ENCODE results near the gene UBE2G2.

The UBE2G2 gene

GRCh38 chr21:44849616-44850130 is 48.1 kb upstream of the UBE2G2 start:
- Histone ChIP-seq H2AFZ (ENCODE audit: low read length) (no peak overlapping the region), H2BK15ac (ENCODE audit: low read length) (no peak overlapping the region), H3K27ac (replicated peaks; ENCODE audit: low read length) (no peak overlapping the region), H3K18ac (ENCODE audit: low read length) (no peak overlapping the region), H3K27me3 (ENCODE audit: control insufficient read depth in 3 of 3, insufficient read depth in 3 of 3, low read depth in 1 of 3, low read length in 3 of 3) (no peaks in the 10 kb centered on the region), H3K36me3 (replicated peaks in 1 of 2; ENCODE audit: control insufficient read depth in 2 of 2, insufficient read depth in 2 of 2, low read length in 2 of 2) (peaks cover 37 to 57% of the 10 kb centered on the region in 2 donors), H2AK5ac (ENCODE audit: low read depth, low read length) (no peak overlapping the region), H3K9me3 (replicated peaks in 1 of 2; ENCODE audit: control insufficient read depth in 2 of 2, insufficient read depth in 1 of 2, low read depth in 1 of 2, low read length in 2 of 2) (no peaks in the 10 kb centered on the region), H3K9ac (ENCODE audit: low read depth, low read length, poor library complexity) (no peak overlapping the region), H2BK5ac (ENCODE audit: low read length) (no peak overlapping the region), H4K91ac (ENCODE audit: low read depth, low read length, poor library complexity) (no peak overlapping the region), H2BK12ac (ENCODE audit: low read length) (no peak overlapping the region), H4K8ac (ENCODE audit: low read depth, low read length) (no peak overlapping the region), H3K4ac (ENCODE audit: low read length) (no peak overlapping the region), H3K4me2 (ENCODE audit: insufficient read depth, low read length, poor library complexity, severe bottlenecking) (no peak overlapping the region), H3K4me3 (ENCODE audit: low read length in 2 of 2) (no peak overlapping the region), H2BK120ac (ENCODE audit: low read depth, low read length) (no peak overlapping the region), H3K14ac (ENCODE audit: low read length) (no peak overlapping the region), H3K4me1 (ENCODE audit: control insufficient read depth in 2 of 2, insufficient read depth in 1 of 2, low read depth in 1 of 2, low read length in 2 of 2) (peaks cover 0 to 7% of the 10 kb centered on the region in 2 donors), H3K23ac (ENCODE audit: low read depth, low read length, poor library complexity) (no peak overlapping the region), H3K79me1 (ENCODE audit: low read depth, low read length) (peaks cover 8% of the 10 kb centered on the region)
- no CpG with 5 or more reads among the region's 12 CpGs for WGBS, 2 donors (ENCODE audit: extremely low coverage in 2 of 2, insufficient read length in 2 of 2, insufficient replicate concordance in 1 of 2)
- DNase-seq (ENCODE audit: low spot score), result no peak

GRCh38 chr21:44848821-44849521 is 47.4 kb upstream of the UBE2G2 start:
- Histone ChIP-seq H3K18ac (ENCODE audit: low read length) (peak overlapping the region; percentile 0), H3K4me2 (ENCODE audit: insufficient read depth, low read length, poor library complexity, severe bottlenecking) (no peak overlapping the region), H2BK120ac (ENCODE audit: low read depth, low read length) (no peak overlapping the region), H3K36me3 (replicated peaks in 1 of 2; ENCODE audit: control insufficient read depth in 2 of 2, insufficient read depth in 2 of 2, low read length in 2 of 2) (peaks cover 32 to 50% of the 10 kb centered on the region in 2 donors), H2BK15ac (ENCODE audit: low read length) (no peak overlapping the region), H3K27ac (replicated peaks; ENCODE audit: low read length) (no peak overlapping the region), H4K91ac (ENCODE audit: low read depth, low read length, poor library complexity) (no peak overlapping the region), H2BK5ac (ENCODE audit: low read length) (no peak overlapping the region), H3K4ac (ENCODE audit: low read length) (no peak overlapping the region), H2AK5ac (ENCODE audit: low read depth, low read length) (no peak overlapping the region), H3K23ac (ENCODE audit: low read depth, low read length, poor library complexity) (peak overlapping the region; percentile 96), H3K79me1 (ENCODE audit: low read depth, low read length) (peaks cover 8% of the 10 kb centered on the region), H3K9me3 (replicated peaks in 1 of 2; ENCODE audit: control insufficient read depth in 2 of 2, insufficient read depth in 1 of 2, low read depth in 1 of 2, low read length in 2 of 2) (no peaks in the 10 kb centered on the region), H4K8ac (ENCODE audit: low read depth, low read length) (no peak overlapping the region), H3K9ac (ENCODE audit: low read depth, low read length, poor library complexity) (peak overlapping the region; percentile 24), H3K14ac (ENCODE audit: low read length) (no peak overlapping the region), H2AFZ (ENCODE audit: low read length) (no peak overlapping the region), H3K4me3 (ENCODE audit: low read length in 2 of 2) (no peak overlapping the region), H3K4me1 (ENCODE audit: control insufficient read depth in 2 of 2, insufficient read depth in 1 of 2, low read depth in 1 of 2, low read length in 2 of 2) (peaks cover 0 to 9% of the 10 kb centered on the region in 2 donors), H3K27me3 (ENCODE audit: control insufficient read depth in 3 of 3, insufficient read depth in 3 of 3, low read depth in 1 of 3, low read length in 3 of 3) (no peaks in the 10 kb centered on the region), H2BK12ac (ENCODE audit: low read length) (no peak overlapping the region)
- no peak for DNase-seq (ENCODE audit: low spot score)
- no CpG with 5 or more reads among the region's 36 CpGs for WGBS, 2 donors (ENCODE audit: extremely low coverage in 2 of 2, insufficient read length in 2 of 2, insufficient replicate concordance in 1 of 2)

- no peak overlapping the region for H2AFZ ChIP-seq (ENCODE audit: low read length)
- peak overlapping the region; percentile 15 for H3K18ac ChIP-seq (ENCODE audit: low read length)
- no peaks in the 10 kb centered on the region for H3K27me3 ChIP-seq (ENCODE audit: control insufficient read depth in 3 of 3, insufficient read depth in 3 of 3, low read depth in 1 of 3, low read length in 3 of 3)
- no peak overlapping the region for H3K14ac ChIP-seq (ENCODE audit: low read length)
- no peak overlapping the region for H2BK5ac ChIP-seq (ENCODE audit: low read length)
- H3K36me3 ChIP-seq (replicated peaks in 1 of 2; ENCODE audit: control insufficient read depth in 2 of 2, insufficient read depth in 2 of 2, low read length in 2 of 2), result peaks cover 24 to 38% of the 10 kb centered on the region in 2 donors
- H3K4ac ChIP-seq (ENCODE audit: low read length), result no peak overlapping the region
- no peak overlapping the region for H2BK12ac ChIP-seq (ENCODE audit: low read length)
- H4K8ac ChIP-seq (ENCODE audit: low read depth, low read length), result no peak overlapping the region
- no peak overlapping the region for H3K27ac ChIP-seq (replicated peaks; ENCODE audit: low read length)
- H2BK15ac ChIP-seq (ENCODE audit: low read length), result no peak overlapping the region
- no peak overlapping the region for H3K4me3 ChIP-seq (ENCODE audit: low read length in 2 of 2)
- peak overlapping the region; percentile 26 for H4K91ac ChIP-seq (ENCODE audit: low read depth, low read length, poor library complexity)
- no peak overlapping the region for H3K4me2 ChIP-seq (ENCODE audit: insufficient read depth, low read length, poor library complexity, severe bottlenecking)
- no CpG with 5 or more reads among the region's 24 CpGs for WGBS, 2 donors (ENCODE audit: extremely low coverage in 2 of 2, insufficient read length in 2 of 2, insufficient replicate concordance in 1 of 2)
- no peaks in the 10 kb centered on the region for H3K79me1 ChIP-seq (ENCODE audit: low read depth, low read length)
- H3K4me1 ChIP-seq (ENCODE audit: control insufficient read depth in 2 of 2, insufficient read depth in 1 of 2, low read depth in 1 of 2, low read length in 2 of 2), result peaks cover 0 to 9% of the 10 kb centered on the region in 2 donors
- no peak for DNase-seq (ENCODE audit: low spot score)
- peak overlapping the region; percentile 75 for H3K23ac ChIP-seq (ENCODE audit: low read depth, low read length, poor library complexity)
- peak overlapping the region; percentile 6 for H2AK5ac ChIP-seq (ENCODE audit: low read depth, low read length)
- H3K9me3 ChIP-seq (replicated peaks in 1 of 2; ENCODE audit: control insufficient read depth in 2 of 2, insufficient read depth in 1 of 2, low read depth in 1 of 2, low read length in 2 of 2), result no peaks in the 10 kb centered on the region
- H3K9ac ChIP-seq (ENCODE audit: low read depth, low read length, poor library complexity), result peak overlapping the region; percentile 27
- no peak overlapping the region for H2BK120ac ChIP-seq (ENCODE audit: low read depth, low read length)
These were observed 45.8 kb upstream of the UBE2G2 start for GRCh38 chr21:44847261-44848056.
